BE2C (cell line): ENCODE data around the gene PLD2. TPM values are rescaled to one million over a fixed set of nuclear protein-coding genes. Genes with fewer than 3 reads are reported as not detected.

Source experiments
- DNase-seq: peaks from one replicate; pipeline ENCODE4 v3.0.0-alpha.2; 2020
- H3K27me3 ChIP-seq: fragments of 250-450 bp; sonication (Bioruptor Pico); 2 replicates; pipeline ENCODE4 v1.5.1; 2020; ENCODE audit warnings: mild to moderate bottlenecking
- H3K36me3 ChIP-seq: fragments of 250-450 bp; sonication (Bioruptor Pico); 2 replicates; pipeline ENCODE4 v1.5.1; 2020; ENCODE audit warnings: mild to moderate bottlenecking
- H3K4me1 ChIP-seq: fragments of 250-450 bp; sonication (Bioruptor Pico); 2 replicates; pipeline ENCODE4 v1.5.1; 2020
- H3K4me3 ChIP-seq: 2 replicates; pipeline ENCODE4 v1.5.1; 2011; ENCODE audit warnings: low read depth, low read length
- H3K9me3 ChIP-seq: fragments of 250-450 bp; sonication (Bioruptor Pico); 2 replicates; pipeline ENCODE4 v1.5.1; 2020
- CTCF ChIP-seq: IDR thresholded peaks from 2 replicates; pipeline ENCODE4 v1.5.1; 2012; ENCODE audit warnings: mild to moderate bottlenecking, low read depth, low read length
- polyA plus RNA-seq: library from polyadenylated mRNA; unstranded; fragments of >200 nt; gene quantifications from one replicate; pipeline ENCODE4 v1.2.1, GENCODE V29; 2012; ENCODE audit warnings: low read depth, missing spikeins; ENCODE audit not compliant: insufficient read length, insufficient read depth

Gene PLD2
- 4.6 TPM for polyA plus RNA-seq

- peak; percentile 89 for DNase-seq
- H3K4me3 ChIP-seq = peak within 1 kb of the TSS; percentile 55
- H3K36me3 ChIP-seq = no peaks in the 10 kb centered on the region
- no peaks in the 10 kb centered on the region for H3K27me3 ChIP-seq
- TF ChIP-seq CTCF = no peak
- H3K9me3 ChIP-seq = no peaks in the 10 kb centered on the region
- H3K4me1 ChIP-seq = no peaks in the 10 kb centered on the region
These were observed at the start of gene PLD2 for GRCh38 chr17:4806777-4807604. Gene PLD2 (plus strand): TSS chr17:4807152. CDS start chr17:4807773, 621 bp downstream.

- Histone ChIP-seq H3K36me3 (no peaks in the 10 kb centered on the region), H3K9me3 (no peaks in the 10 kb centered on the region), H3K4me1 (no peaks in the 10 kb centered on the region), H3K27me3 (peaks cover 41% of the 10 kb centered on the region), H3K4me3 (no peak overlapping the region)
- no peak for DNase-seq
- no peak for TF ChIP-seq CTCF
These were observed 47.1 kb upstream of the PLD2 start for GRCh38 chr17:4759776-4760236.

- H3K4me1 ChIP-seq = no peaks in the 10 kb centered on the region
- H3K9me3 ChIP-seq = no peaks in the 10 kb centered on the region
- H3K36me3 ChIP-seq = no peaks in the 10 kb centered on the region
- no peak for TF ChIP-seq CTCF
- DNase-seq = no peak
- peaks cover 26% of the 10 kb centered on the region for H3K27me3 ChIP-seq
- no peak overlapping the region for H3K4me3 ChIP-seq
These were observed 42.4 kb upstream of the PLD2 start for GRCh38 chr17:4764595-4764994.

GRCh38 chr17:4766201-4766600 lies 40.8 kb upstream of the PLD2 start:
- no peaks in the 10 kb centered on the region for H3K9me3 ChIP-seq
- H3K27me3 ChIP-seq = peaks cover 26% of the 10 kb centered on the region
- DNase-seq = no peak
- H3K4me1 ChIP-seq = no peaks in the 10 kb centered on the region
- no peak overlapping the region for H3K4me3 ChIP-seq
- no peak for TF ChIP-seq CTCF
- H3K36me3 ChIP-seq = no peaks in the 10 kb centered on the region

- no peak for TF ChIP-seq CTCF
- Histone ChIP-seq H3K4me3 (no peak overlapping the region), H3K36me3 (no peaks in the 10 kb centered on the region), H3K4me1 (no peaks in the 10 kb centered on the region), H3K9me3 (no peaks in the 10 kb centered on the region), H3K27me3 (peaks cover 32% of the 10 kb centered on the region)
- DNase-seq = no peak
These were observed 40.2 kb upstream of the PLD2 start for GRCh38 chr17:4766723-4767122.

- Histone ChIP-seq H3K36me3 (no peaks in the 10 kb centered on the region), H3K9me3 (no peaks in the 10 kb centered on the region), H3K4me3 (no peak overlapping the region), H3K27me3 (peaks cover 42% of the 10 kb centered on the region), H3K4me1 (no peaks in the 10 kb centered on the region)
- DNase-seq = no peak
- TF ChIP-seq CTCF = no peak
These were observed 38.7 kb upstream of the PLD2 start for GRCh38 chr17:4768298-4768697.
